Measurements from ENCODE around the gene NDUFAF2. TPM values are rescaled to one million over a fixed set of nuclear protein-coding genes. Genes with fewer than 3 reads are reported as not detected.

NDUFAF2 gene
- total RNA-seq, 1 experiment from 2014 or later, result 44.5 TPM

DNA sequence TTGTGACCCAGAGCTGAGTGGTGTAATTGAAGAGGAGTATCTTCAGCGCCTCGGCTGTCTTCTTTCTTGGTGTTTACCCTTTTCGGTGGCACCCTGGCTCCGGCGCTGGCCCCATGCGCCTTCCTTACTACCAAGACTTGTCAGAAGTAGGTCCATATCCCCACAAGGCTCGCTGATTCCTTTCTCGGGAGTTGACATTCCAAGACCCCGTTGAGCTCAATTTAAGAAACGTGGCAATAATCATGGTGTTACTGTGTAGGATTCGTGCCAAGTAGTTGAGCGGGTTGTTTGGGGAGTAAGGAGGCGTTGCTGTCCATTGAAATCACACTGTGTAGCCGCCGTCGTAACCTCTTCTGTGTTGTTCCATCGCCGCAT, 795 bp downstream of the NDUFAF2 start:
- intact Hi-C loops (cut with micrococcal nuclease; ENCODE audit: unreplicated experiment), result no loop called here
- Mint-ChIP-seq H3K27me3 (ENCODE audit: unreplicated experiment) (no peaks in the 10 kb centered on the region), H3K4me3 (ENCODE audit: low read depth, unreplicated experiment) (no peak overlapping the region), H3K4me1 (ENCODE audit: low read depth, unreplicated experiment) (peaks cover 7% of the 10 kb centered on the region), H3K27ac (ENCODE audit: unreplicated experiment) (no peak overlapping the region), H3K36me3 (ENCODE audit: insufficient read depth, unreplicated experiment) (no peaks in the 10 kb centered on the region), H3K9me3 (ENCODE audit: low read depth, unreplicated experiment) (no peaks in the 10 kb centered on the region)
- CTCF ChIA-PET, result interaction anchor here (1.6 kb wide), 1 partner anchor 16 kb away, joined by 4 read pairs; no protein-coding TSS in a partner anchor
- no peak for DNase-seq
- no peak for TF ChIP-seq CTCF (IDR thresholded peaks at IDR 0.05; ENCODE audit: unreplicated experiment)
- no TSS peak for BruUV-seq (replicated peaks)

GRCh38 chr5:60948738-60949137, 3.7 kb downstream of the NDUFAF2 start:
- CTCF ChIA-PET, result no interaction called here
- BruUV-seq (replicated peaks), result no TSS peak
- Mint-ChIP-seq H3K27me3 (ENCODE audit: unreplicated experiment) (no peaks in the 10 kb centered on the region), H3K4me1 (ENCODE audit: low read depth, unreplicated experiment) (no peaks in the 10 kb centered on the region), H3K9me3 (ENCODE audit: low read depth, unreplicated experiment) (no peaks in the 10 kb centered on the region), H3K4me3 (ENCODE audit: low read depth, unreplicated experiment) (no peak overlapping the region), H3K27ac (ENCODE audit: unreplicated experiment) (no peak overlapping the region), H3K36me3 (ENCODE audit: insufficient read depth, unreplicated experiment) (no peaks in the 10 kb centered on the region)
- no peak for TF ChIP-seq CTCF (IDR thresholded peaks at IDR 0.05; ENCODE audit: unreplicated experiment)
- no peak for DNase-seq
- intact Hi-C loops (cut with micrococcal nuclease; ENCODE audit: unreplicated experiment), result no loop called here

- CTCF ChIA-PET, result no interaction called here
- H3K4me1 Mint-ChIP-seq (ENCODE audit: low read depth, unreplicated experiment), result no peaks in the 10 kb centered on the region
- no peak overlapping the region for H3K27ac Mint-ChIP-seq (ENCODE audit: unreplicated experiment)
- intact Hi-C loops (cut with micrococcal nuclease; ENCODE audit: unreplicated experiment), result loop anchor here (5.0 to 10.0 kb wide), 4 partner anchors 97 to 977 kb away; no protein-coding TSS in a partner anchor
- DNase-seq, result no peak
- no peak for TF ChIP-seq CTCF (IDR thresholded peaks at IDR 0.05; ENCODE audit: unreplicated experiment)
- no peaks in the 10 kb centered on the region for H3K36me3 Mint-ChIP-seq (ENCODE audit: insufficient read depth, unreplicated experiment)
- H3K9me3 Mint-ChIP-seq (ENCODE audit: low read depth, unreplicated experiment), result peaks cover 2% of the 10 kb centered on the region
- BruUV-seq (replicated peaks), result no TSS peak
- no peak overlapping the region for H3K4me3 Mint-ChIP-seq (ENCODE audit: low read depth, unreplicated experiment)
- no peaks in the 10 kb centered on the region for H3K27me3 Mint-ChIP-seq (ENCODE audit: unreplicated experiment)
Observed at GRCh38 chr5:60955239-60955638, 10.2 kb downstream of the NDUFAF2 start.

GRCh38 chr5:60958088-60958487, 13.1 kb downstream of the NDUFAF2 start:
- no peak for DNase-seq
- CTCF ChIA-PET, result no interaction called here
- Mint-ChIP-seq H3K27ac (ENCODE audit: unreplicated experiment) (no peak overlapping the region), H3K36me3 (ENCODE audit: insufficient read depth, unreplicated experiment) (no peaks in the 10 kb centered on the region), H3K9me3 (ENCODE audit: low read depth, unreplicated experiment) (peaks cover 2% of the 10 kb centered on the region), H3K4me1 (ENCODE audit: low read depth, unreplicated experiment) (no peaks in the 10 kb centered on the region), H3K4me3 (ENCODE audit: low read depth, unreplicated experiment) (no peak overlapping the region), H3K27me3 (ENCODE audit: unreplicated experiment) (no peaks in the 10 kb centered on the region)
- no TSS peak for BruUV-seq (replicated peaks)
- intact Hi-C loops (cut with micrococcal nuclease; ENCODE audit: unreplicated experiment), result loop anchor here (5.0 to 10.0 kb wide), 4 partner anchors 94 to 974 kb away; no protein-coding TSS in a partner anchor
- no peak for TF ChIP-seq CTCF (IDR thresholded peaks at IDR 0.05; ENCODE audit: unreplicated experiment)

Measured in Calu3 (cell line).